ENCODE results near the gene GNG7. TPM values are rescaled to one million over a fixed set of nuclear protein-coding genes. Genes with fewer than 3 reads are reported as not detected.
A peak's percentile ranks its signal among the peaks of the same experiment; 100 is the strongest.

The GNG7 gene
- total and polyA plus RNA-seq, 10 of the 15 experiments (the other 5 are each of a cell fraction or from before 2014, with no cell fraction given): 1.9 to 13.6 (median 6.5) TPM

DNA sequence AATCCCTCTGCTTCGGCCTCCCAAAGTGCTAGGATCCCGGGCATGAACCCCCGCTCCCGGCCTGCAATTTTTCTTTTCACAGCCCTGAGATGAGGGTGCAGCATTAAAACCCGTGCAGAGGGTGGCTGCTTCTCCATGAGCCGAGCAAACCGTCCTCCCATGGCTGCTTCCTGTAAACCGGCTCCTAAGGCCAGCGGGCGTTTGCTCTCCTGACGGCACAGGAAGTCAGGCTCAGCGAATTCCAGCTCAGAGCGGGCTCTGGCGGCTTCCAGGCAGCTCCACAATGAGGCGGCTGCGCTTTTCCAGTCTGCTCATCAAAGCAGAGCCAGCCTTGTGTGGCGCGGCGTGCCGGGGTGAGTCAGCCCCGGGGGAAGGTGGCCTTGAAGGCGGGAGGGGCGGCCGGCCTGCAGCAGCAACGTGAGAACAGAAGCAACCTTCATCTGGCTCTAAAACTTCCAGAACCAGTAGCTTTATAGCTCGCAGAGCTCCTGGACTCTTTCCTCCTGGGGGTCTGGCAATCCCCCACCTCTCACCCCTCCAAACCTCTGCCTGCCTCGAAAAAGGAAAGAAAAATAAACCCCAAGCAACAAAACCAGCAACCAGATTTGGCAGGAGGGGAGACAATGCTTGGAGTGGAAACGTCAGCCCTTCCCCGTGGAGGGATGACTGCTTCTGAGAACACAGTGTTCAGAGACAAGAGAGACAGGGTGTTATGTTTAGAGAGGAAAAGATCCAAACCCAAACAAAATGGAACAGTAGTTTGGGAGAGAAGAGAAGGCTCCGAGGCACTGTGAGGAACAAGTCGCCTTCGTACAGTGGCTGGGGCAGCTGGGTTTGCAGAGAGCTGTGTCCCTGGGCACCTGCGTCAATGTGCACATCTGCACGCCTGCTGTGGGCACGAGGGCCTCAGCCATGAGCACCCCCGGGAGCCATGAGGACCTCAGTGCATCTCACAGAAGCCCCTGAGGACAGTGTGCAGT lies 158.7 kb downstream of the GNG7 start (continued):
- peak; percentile 44; the same call in 1 of the 2 replicates for TF ChIP-seq SIN3A (IDR thresholded peaks at IDR 0.05; ENCODE audit: low read depth, low read length)
- TF ChIP-seq EGR1 (IDR thresholded peaks at IDR 0.05; ENCODE audit: borderline replicate concordance in 1 of 2, low read depth in 2 of 2, low read length in 2 of 2): no peak
- no peak for TF ChIP-seq RB1 (IDR thresholded peaks at IDR 0.05; ENCODE audit: borderline replicate concordance)
- TF ChIP-seq RELA (IDR thresholded peaks at IDR 0.05; ENCODE audit: borderline replicate concordance, partially characterized antibody): no peak
- TF ChIP-seq, protein P1, sequence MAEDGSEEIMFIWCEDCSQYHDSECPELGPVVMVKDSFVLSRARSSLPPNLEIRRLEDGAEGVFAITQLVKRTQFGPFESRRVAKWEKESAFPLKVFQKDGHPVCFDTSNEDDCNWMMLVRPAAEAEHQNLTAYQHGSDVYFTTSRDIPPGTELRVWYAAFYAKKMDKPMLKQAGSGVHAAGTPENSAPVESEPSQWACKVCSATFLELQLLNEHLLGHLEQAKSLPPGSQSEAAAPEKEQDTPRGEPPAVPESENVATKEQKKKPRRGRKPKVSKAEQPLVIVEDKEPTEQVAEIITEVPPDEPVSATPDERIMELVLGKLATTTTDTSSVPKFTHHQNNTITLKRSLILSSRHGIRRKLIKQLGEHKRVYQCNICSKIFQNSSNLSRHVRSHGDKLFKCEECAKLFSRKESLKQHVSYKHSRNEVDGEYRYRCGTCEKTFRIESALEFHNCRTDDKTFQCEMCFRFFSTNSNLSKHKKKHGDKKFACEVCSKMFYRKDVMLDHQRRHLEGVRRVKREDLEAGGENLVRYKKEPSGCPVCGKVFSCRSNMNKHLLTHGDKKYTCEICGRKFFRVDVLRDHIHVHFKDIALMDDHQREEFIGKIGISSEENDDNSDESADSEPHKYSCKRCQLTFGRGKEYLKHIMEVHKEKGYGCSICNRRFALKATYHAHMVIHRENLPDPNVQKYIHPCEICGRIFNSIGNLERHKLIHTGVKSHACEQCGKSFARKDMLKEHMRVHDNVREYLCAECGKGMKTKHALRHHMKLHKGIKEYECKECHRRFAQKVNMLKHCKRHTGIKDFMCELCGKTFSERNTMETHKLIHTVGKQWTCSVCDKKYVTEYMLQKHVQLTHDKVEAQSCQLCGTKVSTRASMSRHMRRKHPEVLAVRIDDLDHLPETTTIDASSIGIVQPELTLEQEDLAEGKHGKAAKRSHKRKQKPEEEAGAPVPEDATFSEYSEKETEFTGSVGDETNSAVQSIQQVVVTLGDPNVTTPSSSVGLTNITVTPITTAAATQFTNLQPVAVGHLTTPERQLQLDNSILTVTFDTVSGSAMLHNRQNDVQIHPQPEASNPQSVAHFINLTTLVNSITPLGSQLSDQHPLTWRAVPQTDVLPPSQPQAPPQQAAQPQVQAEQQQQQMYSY (CRISPR knock-in tag; IDR thresholded peaks at IDR 0.05): no peak
- TF ChIP-seq, protein P2, sequence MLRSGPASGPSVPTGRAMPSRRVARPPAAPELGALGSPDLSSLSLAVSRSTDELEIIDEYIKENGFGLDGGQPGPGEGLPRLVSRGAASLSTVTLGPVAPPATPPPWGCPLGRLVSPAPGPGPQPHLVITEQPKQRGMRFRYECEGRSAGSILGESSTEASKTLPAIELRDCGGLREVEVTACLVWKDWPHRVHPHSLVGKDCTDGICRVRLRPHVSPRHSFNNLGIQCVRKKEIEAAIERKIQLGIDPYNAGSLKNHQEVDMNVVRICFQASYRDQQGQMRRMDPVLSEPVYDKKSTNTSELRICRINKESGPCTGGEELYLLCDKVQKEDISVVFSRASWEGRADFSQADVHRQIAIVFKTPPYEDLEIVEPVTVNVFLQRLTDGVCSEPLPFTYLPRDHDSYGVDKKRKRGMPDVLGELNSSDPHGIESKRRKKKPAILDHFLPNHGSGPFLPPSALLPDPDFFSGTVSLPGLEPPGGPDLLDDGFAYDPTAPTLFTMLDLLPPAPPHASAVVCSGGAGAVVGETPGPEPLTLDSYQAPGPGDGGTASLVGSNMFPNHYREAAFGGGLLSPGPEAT (IDR thresholded peaks at IDR 0.05; ENCODE audit: low read depth): 0 out of 2 replicates have a peak, but pooled peaks have one; percentile 20
- no peak for TF ChIP-seq TARDBP (IDR thresholded peaks at IDR 0.05; ENCODE audit: borderline replicate concordance)
- no peak for TF ChIP-seq POLR2AphosphoS2 (IDR thresholded peaks at IDR 0.05; ENCODE audit: low read depth, low read length)
- TF ChIP-seq ZNF384 (IDR thresholded peaks at IDR 0.05; ENCODE audit: borderline replicate concordance, low read depth, low read length): no peak
- TF ChIP-seq RAD51 (IDR thresholded peaks at IDR 0.05): no peak
- TF ChIP-seq ASH2L (IDR thresholded peaks at IDR 0.05; ENCODE audit: borderline replicate concordance, low read depth): no peak
- TF ChIP-seq SIX5 (IDR thresholded peaks at IDR 0.05; ENCODE audit: low read depth, low read length, severe bottlenecking): no peak
- TF ChIP-seq, protein P3, sequence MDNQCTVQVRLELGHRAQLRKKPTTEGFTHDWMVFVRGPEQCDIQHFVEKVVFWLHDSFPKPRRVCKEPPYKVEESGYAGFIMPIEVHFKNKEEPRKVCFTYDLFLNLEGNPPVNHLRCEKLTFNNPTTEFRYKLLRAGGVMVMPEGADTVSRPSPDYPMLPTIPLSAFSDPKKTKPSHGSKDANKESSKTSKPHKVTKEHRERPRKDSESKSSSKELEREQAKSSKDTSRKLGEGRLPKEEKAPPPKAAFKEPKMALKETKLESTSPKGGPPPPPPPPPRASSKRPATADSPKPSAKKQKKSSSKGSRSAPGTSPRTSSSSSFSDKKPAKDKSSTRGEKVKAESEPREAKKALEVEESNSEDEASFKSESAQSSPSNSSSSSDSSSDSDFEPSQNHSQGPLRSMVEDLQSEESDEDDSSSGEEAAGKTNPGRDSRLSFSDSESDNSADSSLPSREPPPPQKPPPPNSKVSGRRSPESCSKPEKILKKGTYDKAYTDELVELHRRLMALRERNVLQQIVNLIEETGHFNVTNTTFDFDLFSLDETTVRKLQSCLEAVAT (IDR thresholded peaks at IDR 0.05): no peak
- TF ChIP-seq NBN (IDR thresholded peaks at IDR 0.05): no peak
- TF ChIP-seq ZNF622 (IDR thresholded peaks at IDR 0.05): no peak
- no peak for TF ChIP-seq HDGF (IDR thresholded peaks at IDR 0.05)
- TF ChIP-seq KDM1A (IDR thresholded peaks at IDR 0.05; ENCODE audit: borderline replicate concordance): no peak
- TF ChIP-seq NR2C2 (IDR thresholded peaks at IDR 0.05; ENCODE audit: borderline replicate concordance, control insufficient read depth, insufficient read length, low read depth): no peak
- TF ChIP-seq, protein P4, sequence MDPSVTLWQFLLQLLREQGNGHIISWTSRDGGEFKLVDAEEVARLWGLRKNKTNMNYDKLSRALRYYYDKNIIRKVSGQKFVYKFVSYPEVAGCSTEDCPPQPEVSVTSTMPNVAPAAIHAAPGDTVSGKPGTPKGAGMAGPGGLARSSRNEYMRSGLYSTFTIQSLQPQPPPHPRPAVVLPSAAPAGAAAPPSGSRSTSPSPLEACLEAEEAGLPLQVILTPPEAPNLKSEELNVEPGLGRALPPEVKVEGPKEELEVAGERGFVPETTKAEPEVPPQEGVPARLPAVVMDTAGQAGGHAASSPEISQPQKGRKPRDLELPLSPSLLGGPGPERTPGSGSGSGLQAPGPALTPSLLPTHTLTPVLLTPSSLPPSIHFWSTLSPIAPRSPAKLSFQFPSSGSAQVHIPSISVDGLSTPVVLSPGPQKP (IDR thresholded peaks at IDR 0.05; ENCODE audit: low read depth, low read length): no peak

Data from GM12878 (cell line).